A673 (cell line): Measurements from ENCODE around the gene NTMT2. TPM values are rescaled to one million over a fixed set of nuclear protein-coding genes. Genes with fewer than 3 reads are reported as not detected.

ENCODE experiments used
- BruUV-seq: library from RNA; stranded (reverse); fragments of 400-500 nt; replicated peaks from 2 replicates; lab custom pipeline; 2021; lab: Mats Ljungman, UMichigan
- CTCF ChIA-PET: fragments of 300-600 bp; sonication (Branson Sonifier 250); formaldehyde crosslinking; loops from one replicate; lab custom pipeline; 2022; ENCODE audit warnings: antibody characterized with exemption; lab: Charles Lee
- POLR2A ChIA-PET: fragments of 300-600 bp; sonication (Branson Sonifier 250); formaldehyde crosslinking; loops from one replicate; lab custom pipeline; 2022; ENCODE audit warnings: antibody characterized with exemption; ENCODE audit not compliant: low non-redundant PET; lab: Charles Lee
- DNase-seq: peaks from one replicate; pipeline ENCODE4 v3.0.0-alpha.2; 2015; ENCODE audit warnings: low spot score
- H3K27ac ChIP-seq: fragments of 200-600 bp; sonication (generic); 2 replicates; pipeline ENCODE4 v1.5.1; 2016; ENCODE audit warnings: mixed run types, low read depth, mild to moderate bottlenecking, mixed read lengths, antibody characterized with exemption, low read length; ENCODE audit not compliant: poor library complexity, severe bottlenecking
- H3K27me3 ChIP-seq: fragments of 200-600 bp; sonication (generic); replicated peaks from 2 replicates; pipeline ENCODE4 v1.6.1; 2017; ENCODE audit warnings: mixed run types, low read depth, mild to moderate bottlenecking, mixed read lengths, antibody characterized with exemption, low read length; ENCODE audit not compliant: insufficient read depth, poor library complexity
- H3K36me3 ChIP-seq: fragments of 200-600 bp; sonication (generic); 2 replicates; pipeline ENCODE4 v1.6.1; 2016; ENCODE audit warnings: mixed run types, mild to moderate bottlenecking, mixed read lengths, antibody characterized with exemption, low read length; ENCODE audit not compliant: insufficient read depth, poor library complexity, severe bottlenecking
- H3K4me1 ChIP-seq: fragments of 200-600 bp; sonication (generic); 2 replicates; pipeline ENCODE4 v1.6.1; 2017; ENCODE audit warnings: mixed run types, mild to moderate bottlenecking, mixed read lengths, antibody characterized with exemption, low read length; ENCODE audit not compliant: insufficient read depth, poor library complexity, severe bottlenecking
- H3K4me3 ChIP-seq: fragments of 200-600 bp; sonication (generic); 2 replicates; pipeline ENCODE4 v1.5.1; 2016; ENCODE audit warnings: low read depth, mixed run types, mild to moderate bottlenecking, mixed read lengths, low read length; ENCODE audit not compliant: poor library complexity, severe bottlenecking
- H3K9me3 ChIP-seq: fragments of 200-600 bp; sonication (generic); 2 replicates; pipeline ENCODE4 v1.6.1; 2016; ENCODE audit warnings: mixed run types, low read depth, mild to moderate bottlenecking, mixed read lengths, antibody characterized with exemption, low read length; ENCODE audit not compliant: poor library complexity, severe bottlenecking
- CTCF ChIP-seq: fragments of 300-800, 200-600 bp; sonication (generic); conservative IDR thresholded peaks from 2 replicates; pipeline ENCODE4 v1.5.1; 2017; ENCODE audit warnings: low read depth, mild to moderate bottlenecking, antibody characterized with exemption, low read length, moderate library complexity, mixed read lengths
- EZH2 ChIP-seq: fragments of 200-600 bp; sonication (generic); IDR thresholded peaks from 2 replicates; pipeline ENCODE4 v1.6.1; 2017; ENCODE audit warnings: borderline replicate concordance, low read depth, mild to moderate bottlenecking, mixed read lengths, antibody characterized with exemption, low read length; ENCODE audit not compliant: poor library complexity, severe bottlenecking
- intact Hi-C: fragments of 100-400 bp; cut with micrococcal nuclease; formaldehyde crosslinking; loops from one replicate; pipeline ENCODE4 v1.10.0; 2022; ENCODE audit not compliant: unreplicated experiment
- total RNA-seq: library from RNA; stranded (reverse); gene quantifications from 2 replicates; pipeline ENCODE4 v1.2.3, GENCODE V29; 2021

The NTMT2 gene
- total RNA-seq, 1 experiment from 2014 or later, result not detected

GRCh38 chr1:170175041-170175440 is 29.3 kb downstream of the NTMT2 start:
- H3K36me3 ChIP-seq, result no peaks in the 10 kb centered on the region
- DNase-seq, result no peak
- BruUV-seq, result no TSS peak
- H3K9me3 ChIP-seq, result peaks cover 7% of the 10 kb centered on the region
- TF ChIP-seq EZH2 (no peak), CTCF (no peak)
- H3K4me3 ChIP-seq, result no peak overlapping the region
- POLR2A ChIA-PET, result no interaction called here
- intact Hi-C loops, result no loop called here
- no peaks in the 10 kb centered on the region for H3K27me3 ChIP-seq
- no peak overlapping the region for H3K27ac ChIP-seq
- CTCF ChIA-PET, result no interaction called here
- peaks cover 6% of the 10 kb centered on the region for H3K4me1 ChIP-seq

- POLR2A ChIA-PET, result no interaction called here
- Histone ChIP-seq H3K4me3 (no peak overlapping the region), H3K4me1 (peaks cover 6% of the 10 kb centered on the region), H3K27ac (no peak overlapping the region), H3K36me3 (no peaks in the 10 kb centered on the region), H3K27me3 (no peaks in the 10 kb centered on the region), H3K9me3 (peaks cover 5% of the 10 kb centered on the region)
- no peak for TF ChIP-seq EZH2
- TF ChIP-seq CTCF, result no peak
- intact Hi-C loops, result no loop called here
- DNase-seq, result no peak
- CTCF ChIA-PET, result no interaction called here
- no TSS peak for BruUV-seq
Observed at GRCh38 chr1:170175484-170175883, 29.7 kb downstream of the NTMT2 start.

- POLR2A ChIA-PET, result no interaction called here
Observed at GRCh38 chr1:170176772-170177171, 31.0 kb downstream of the NTMT2 start.

More at GRCh38 chr1:170176772-170177171, 31.0 kb downstream of the NTMT2 start:
- peaks cover 6% of the 10 kb centered on the region for H3K4me1 ChIP-seq
- CTCF ChIA-PET, result no interaction called here
- H3K27ac ChIP-seq, result no peak overlapping the region
- H3K4me3 ChIP-seq, result no peak overlapping the region
- intact Hi-C loops, result no loop called here
- H3K9me3 ChIP-seq, result no peaks in the 10 kb centered on the region
- no peak for DNase-seq
- TF ChIP-seq EZH2, result no peak
- TF ChIP-seq CTCF, result no peak
- no peaks in the 10 kb centered on the region for H3K27me3 ChIP-seq
- no TSS peak for BruUV-seq
- H3K36me3 ChIP-seq, result no peaks in the 10 kb centered on the region
